Kidney tubule cell (primary cell): ENCODE data around the gene COMMD6.
"Not testable (repeated sequence)": the region's sequence is repeated elsewhere in the genome, so short reads cannot be mapped to it uniquely, and the experiment has no call there.

Source experiments
- DNase-seq: peaks from one replicate; pipeline ENCODE4 v3.0.0-alpha.2; 2018; ENCODE audit warnings: low spot score

The COMMD6 gene

DNA sequence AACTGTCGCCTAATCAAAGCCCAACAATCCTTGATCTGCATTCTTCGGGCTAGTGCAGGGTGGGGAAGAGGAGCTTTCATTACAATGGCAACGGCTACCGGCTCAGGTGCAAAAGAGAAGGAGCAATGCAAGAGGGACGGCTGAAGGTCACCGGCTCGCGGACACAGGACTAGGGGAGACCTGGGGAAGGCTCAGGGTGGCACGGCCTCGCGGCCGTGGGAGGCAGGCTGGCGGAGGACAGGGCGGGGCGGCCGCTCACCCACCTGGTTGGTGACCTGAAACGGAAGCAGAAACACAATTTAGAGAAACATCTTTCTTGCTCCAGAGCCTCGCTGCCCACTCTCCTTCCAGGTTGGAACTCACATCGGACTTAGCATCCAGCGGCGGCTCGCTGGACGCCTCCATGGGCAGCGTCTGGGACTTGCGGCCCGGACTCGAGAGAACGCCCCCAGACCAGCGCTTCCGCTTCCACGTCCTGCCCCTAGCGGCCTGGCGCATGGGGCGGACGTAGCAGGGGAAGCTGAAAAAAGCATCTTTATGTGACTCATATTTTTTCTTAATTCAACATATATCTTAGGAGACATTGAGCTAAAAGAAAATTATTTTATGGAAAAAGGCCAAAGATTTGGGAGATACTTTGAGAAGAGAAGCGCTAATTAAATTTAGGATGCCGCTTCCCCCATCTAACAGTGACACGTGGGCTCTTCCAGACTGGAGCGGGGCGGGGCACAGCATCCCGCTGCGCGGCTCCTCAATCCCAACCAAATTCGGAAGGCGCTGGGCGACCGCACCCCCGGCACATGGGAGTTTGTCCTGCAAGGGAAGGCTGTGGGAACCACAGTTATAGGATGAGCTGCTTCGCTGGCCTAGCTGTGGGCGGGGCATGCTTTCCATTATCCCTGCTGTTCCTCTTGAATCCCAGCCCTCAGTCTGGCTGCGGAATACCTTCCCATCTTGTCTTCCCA is at the start of gene COMMD6:
TSS of gene COMMD6 (minus strand) at position 441 of the 965 bp plus-strand sequence. CDS start at position 405, 36 bp downstream.
- peak; percentile 90 for DNase-seq

DNA sequence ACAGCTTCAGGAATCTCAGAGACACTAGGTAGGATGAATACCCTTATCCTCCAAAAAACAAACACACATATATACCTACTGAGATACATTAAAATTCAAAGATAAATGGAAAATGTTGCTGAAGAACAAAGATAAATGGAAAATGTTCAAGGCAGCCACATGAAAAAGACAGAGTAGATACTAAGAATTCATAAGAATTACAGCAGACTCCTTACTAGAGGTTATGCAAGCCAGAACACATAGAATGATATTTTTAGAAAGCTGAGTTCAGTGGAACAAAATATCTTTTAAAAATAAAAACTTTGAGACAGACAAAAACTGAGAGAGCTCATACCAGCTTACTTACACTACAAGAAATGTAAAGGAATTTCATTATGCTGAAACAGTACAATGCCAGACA is 47.5 kb upstream of the COMMD6 start:
- no peak for DNase-seq

DNA sequence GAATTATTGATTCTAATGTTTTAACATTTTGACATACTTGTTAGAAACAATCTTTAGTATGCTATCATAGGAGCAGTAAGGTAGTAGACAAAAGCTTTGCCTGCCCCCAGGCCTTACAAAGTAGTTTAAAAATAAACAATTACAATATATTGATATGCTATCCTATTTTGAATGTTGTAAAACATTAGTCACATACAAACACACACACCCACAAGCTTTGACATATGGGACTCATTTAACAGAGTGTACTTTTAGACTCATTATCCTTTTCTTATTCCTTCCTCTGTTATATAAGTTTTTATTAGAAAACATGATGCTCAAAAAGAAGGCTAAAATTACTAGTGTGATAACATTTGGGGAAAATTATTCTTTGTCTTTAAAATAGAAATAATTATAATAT is 45.5 kb upstream of the COMMD6 start:
- no peak for DNase-seq

DNA sequence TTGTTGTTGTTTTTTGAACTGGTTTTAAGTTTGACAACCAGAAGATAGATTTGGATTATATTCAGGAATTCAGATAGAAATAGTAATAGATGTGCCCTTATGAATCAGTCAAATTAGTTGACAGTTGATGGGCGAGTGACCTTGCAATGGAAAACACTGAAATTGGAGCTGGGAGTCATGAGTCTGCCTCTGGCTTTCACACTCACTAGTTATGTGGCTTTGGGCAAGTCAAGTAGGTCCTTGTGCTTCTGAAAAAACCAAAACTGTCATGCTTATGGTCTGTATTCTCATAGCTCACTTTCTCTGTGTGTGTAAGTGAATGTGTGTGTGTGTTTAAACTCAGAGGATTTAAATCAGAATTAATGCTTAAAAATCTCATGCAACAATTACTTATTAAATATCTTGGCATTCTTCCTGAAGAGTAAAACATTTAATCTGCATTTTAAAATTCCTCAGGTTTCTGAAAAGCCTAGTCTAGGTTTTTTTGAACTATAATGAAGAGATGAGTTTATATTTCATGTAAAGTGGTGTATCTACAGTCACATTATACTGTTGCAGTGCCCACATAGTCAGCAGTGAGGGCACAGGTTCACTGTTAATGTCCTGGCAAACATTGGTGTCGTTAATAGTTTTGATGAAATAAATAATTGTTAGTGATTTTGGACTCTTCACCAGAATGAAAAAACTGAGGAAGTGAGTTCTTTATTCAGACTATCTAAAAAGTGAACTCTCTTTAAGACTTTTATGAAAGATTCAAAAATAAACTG is 44.4 kb upstream of the COMMD6 start:
- peak; percentile 10 for DNase-seq

DNA sequence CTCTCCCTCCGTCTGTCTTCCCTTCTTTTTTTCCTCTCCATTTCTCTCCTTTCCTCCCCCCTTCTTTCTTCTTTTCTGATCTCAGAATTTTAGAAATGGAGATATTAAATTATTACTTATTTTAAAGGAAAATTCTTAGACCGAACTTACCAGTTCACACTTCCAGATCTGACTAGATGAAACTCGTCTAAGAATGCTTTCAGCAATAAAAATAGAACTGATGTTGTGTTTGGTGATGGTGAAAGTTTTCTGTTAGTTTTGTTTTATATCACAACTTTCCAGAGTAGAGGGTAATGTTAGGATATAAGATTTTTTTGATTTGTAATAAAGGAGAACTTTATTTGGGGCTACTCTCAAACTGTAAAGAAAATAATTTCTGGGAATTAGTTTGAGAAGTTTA is 41.9 kb upstream of the COMMD6 start:
- no peak for DNase-seq

DNA sequence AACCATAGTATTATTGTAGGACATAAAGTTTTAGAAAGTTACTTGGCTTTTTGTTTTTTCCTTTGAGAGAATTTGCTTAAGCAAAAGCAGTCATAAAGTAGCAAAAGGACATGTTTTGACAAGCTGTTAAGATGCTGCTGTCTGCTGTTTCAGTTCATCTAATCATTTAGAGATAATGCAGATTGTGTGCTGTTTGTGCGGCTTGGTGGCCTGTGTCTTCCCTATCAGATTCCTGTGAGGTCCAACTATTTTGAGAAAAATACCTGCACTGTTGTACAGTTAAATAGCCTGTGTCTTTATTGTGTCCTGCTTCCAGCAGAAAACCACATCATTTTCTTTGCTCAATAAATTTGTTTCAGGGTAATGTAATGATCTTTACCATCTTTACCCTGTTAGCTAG is 31.9 kb upstream of the COMMD6 start:
- no peak for DNase-seq

DNA sequence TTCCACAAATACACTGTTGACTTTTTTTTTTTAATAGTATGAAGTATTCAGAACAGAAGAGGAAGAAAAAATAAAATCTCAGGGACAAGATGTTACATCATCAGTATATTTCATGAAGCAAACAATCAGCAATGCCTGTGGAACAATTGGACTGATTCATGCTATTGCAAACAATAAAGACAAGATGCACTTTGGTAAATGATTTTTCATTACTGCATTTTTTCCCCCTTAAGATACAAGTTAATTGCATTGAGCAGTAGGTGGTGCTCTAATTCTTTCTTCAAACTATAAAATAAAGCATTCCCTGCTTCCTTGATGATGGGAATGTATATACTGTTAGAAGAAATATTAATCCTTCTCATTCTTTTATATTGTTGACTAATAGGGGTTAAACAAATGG is 29.0 kb upstream of the COMMD6 start:
- peak; percentile 37 for DNase-seq

DNA sequence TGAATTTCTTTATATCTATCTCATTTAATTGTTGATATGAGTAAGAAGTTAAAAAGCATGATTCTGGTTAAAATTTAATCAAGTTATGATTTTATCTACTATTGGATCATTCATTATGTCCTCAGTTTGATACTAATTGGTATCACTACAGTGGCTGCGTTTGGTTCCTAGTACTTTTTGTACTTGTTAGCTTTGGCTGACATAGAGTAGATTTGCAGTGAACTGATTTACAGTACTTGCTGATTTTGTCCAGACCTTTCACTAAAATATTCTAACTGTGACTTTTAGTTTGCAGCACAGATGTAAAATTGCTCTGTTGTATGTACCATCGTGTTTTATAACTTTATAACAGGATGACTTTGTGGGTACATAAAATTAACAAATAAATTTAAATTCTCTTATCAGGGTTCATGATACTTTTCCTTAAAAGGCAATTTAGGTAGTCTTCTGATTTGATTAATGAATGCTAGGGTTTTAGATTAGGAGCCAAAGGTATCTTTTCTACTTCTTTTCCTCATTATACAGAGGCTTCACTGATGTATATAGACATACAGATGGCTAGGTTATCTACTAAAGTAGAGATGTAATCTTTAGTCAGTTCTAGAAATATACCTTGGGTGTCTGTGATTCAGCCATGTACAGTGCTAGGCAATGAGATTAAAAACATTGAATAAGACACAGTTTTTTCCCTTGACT is 20.7 kb upstream of the COMMD6 start:
- no peak for DNase-seq

DNA sequence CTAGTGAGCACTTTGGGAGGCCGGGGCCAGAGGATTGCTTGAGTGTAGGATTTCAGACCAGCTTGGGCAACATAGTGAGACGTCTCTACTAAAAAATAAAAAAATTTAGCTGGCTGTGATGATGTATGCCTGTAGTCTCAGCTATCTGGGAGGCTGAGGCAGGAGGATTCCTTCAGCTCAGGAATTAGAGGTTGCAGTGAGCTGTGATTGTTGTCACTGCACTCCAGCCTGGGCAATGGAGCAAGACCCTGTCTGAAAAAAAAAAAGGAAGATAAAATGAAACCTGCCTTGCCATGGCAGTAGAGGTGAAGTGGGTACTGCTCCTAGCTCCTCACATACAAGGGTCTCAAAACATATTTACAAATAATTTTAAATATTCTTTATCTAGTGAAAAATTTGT is 19.3 kb upstream of the COMMD6 start:
- no peak for DNase-seq

DNA sequence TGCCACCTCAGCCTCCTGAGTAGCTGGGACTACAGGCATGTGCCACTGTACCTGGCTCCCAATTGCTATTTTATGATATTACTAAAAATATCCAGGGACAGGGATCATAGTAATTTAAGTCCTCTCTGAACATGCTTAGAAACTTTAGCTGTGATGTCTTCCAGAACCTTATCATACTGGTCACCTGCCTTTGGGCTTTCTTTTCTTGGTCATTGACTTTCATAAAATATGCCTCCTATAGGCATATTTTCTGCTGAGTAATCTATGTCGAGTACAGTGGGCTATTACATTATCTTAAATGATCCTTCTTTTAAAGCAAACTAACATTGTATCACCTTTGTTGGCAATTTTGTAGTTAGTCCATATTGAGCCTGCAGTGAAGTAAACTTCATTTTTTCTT is 18.2 kb upstream of the COMMD6 start:
- DNase-seq = no peak

DNA sequence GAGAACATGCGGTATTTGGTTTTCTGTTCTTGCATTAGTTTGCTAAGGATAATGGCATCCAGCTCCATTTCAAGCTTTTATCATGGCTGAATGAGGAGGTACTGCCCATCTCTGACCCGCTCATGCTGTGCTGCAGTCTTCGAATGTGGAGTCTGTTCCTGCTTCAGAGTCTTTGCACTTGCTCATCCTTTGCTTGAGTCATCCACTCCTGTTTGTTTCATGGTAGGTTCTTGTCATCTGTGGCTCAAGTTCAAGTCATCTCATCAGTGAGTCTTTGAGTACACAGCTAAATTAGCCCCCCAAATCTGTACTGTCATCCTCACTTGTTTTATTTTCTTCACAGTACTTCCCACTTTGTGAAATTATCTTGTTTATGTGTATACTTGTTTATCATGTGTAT is 17.3 kb upstream of the COMMD6 start:
- DNase-seq = peak; percentile 51

DNA sequence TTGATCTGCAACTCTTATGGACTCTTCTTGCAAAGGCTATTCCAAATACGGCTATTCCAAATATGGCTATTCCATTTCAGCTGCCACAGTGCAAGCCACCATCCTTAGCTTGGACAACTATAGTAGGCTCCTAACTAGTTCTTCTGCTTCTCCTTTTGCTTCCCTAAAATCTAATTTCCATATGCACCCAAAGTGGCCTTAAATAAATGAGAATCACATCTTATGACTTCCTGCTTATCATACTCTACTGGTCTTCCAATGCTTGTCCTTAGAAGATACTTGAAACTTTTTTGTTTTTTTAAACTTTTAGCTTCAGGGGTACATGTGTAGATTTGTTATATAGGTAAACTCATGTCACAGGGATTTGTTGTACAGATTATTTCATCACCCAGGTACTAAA is 16.8 kb upstream of the COMMD6 start:
- no peak for DNase-seq

DNA sequence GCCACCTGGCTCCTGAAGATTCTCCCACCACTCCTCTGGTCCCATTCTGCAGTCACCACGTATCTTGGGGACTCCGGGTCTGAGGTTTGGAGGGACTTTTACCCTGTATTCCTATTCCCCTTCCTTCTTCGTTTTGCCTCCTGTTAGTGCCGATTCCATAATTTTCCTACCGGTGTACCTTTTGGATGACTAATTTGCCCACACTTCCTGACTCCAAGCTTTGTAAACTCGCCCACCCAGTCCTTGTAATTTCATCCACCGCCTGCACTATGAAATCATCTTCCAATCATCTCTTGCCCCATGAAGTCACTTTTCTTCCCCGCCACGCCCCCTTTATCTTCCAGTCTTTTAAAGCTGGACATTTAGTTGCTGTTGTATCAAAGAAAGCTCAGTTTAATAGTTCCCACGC is 12.5 kb upstream of the COMMD6 start:
- DNase-seq = peak; percentile 85

DNA sequence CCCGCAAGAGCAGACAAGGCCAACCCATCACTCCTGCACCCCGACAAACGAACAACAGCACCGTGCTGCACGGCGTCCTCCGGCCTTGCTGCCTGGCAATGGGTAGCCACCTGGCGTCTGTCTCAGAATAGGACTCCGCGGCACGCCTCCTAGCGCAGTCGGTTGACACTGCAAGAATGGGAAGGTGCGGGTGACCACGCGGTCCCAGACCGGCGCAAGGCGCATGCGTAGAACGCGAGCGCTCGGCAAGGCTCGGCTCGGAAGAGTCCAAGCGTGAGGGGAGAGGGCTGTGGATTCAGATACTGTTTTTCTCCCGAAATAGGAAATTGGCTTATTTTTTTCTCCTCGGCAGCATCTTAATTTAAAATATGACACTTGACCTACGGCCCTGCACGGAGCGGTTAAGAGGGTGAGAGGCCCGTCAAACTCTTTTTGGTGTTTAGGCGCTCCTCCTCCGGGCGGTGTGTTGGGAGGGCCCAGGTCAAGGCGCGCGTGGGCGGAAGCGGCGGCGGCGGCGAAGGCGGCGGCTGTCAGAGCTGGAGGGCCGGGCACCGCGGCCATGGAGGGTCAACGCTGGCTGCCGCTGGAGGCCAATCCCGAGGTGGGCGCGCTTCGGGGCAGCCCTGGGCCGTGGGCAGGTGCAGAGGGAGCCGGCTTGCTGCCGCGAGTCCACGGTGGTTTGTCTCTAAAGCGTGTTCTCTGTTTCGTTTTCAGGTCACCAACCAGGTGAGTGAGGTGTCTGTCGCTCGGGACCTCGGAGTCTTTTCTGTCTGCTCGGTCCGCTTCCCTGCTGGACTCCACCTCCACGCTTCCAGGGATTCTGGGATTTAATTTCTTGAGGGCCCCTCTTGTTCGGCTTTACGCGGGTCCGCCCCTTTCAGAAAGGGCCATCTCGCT is 11.9 kb upstream of the COMMD6 start, which contains the start of gene UCHL3:
TSS of gene UCHL3 (plus strand) at position 530 of the 897 bp plus-strand sequence. CDS start at position 560, 30 bp downstream.
- DNase-seq = peak; percentile 97

DNA sequence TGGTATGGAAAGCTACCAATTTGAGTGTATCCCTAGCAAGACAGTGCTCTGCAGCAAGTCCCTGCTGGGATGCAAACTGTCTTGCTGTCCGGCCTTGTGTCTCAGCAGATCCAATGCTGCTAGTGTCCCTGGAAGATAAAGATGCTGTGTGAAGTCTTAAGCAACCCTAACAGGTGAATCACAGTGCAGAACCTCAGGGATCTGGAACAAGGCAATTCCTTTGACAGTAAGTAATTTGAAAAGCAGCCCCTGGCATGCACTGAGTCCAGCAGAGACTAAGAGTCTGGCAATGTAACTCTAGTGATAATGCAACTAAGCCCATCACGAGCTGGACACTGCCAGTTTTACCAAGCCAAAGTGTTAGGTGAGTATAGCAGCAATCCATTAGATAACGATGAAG is 10.3 kb upstream of the COMMD6 start:
- peak; percentile 32 for DNase-seq

DNA sequence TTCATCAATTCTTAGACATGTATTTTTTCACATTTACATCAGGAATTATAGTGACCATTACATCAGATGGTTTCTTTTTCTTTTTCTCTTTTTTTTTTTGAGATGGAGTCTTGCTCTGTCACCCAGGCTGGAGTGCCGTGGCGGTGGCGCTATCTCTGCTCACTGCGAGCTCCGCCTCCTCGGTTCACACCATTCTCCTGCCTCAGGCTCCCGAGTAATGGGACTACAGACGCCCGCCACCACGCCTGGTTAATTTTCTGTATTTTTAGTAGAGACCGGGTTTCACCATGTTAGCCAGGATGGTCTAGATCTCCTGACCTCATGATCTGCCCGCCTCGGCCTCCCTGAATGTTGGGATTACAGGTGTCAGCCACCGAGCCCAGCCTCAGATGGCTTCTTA is 7.7 kb upstream of the COMMD6 start:
- not testable (repeated sequence) for DNase-seq

DNA sequence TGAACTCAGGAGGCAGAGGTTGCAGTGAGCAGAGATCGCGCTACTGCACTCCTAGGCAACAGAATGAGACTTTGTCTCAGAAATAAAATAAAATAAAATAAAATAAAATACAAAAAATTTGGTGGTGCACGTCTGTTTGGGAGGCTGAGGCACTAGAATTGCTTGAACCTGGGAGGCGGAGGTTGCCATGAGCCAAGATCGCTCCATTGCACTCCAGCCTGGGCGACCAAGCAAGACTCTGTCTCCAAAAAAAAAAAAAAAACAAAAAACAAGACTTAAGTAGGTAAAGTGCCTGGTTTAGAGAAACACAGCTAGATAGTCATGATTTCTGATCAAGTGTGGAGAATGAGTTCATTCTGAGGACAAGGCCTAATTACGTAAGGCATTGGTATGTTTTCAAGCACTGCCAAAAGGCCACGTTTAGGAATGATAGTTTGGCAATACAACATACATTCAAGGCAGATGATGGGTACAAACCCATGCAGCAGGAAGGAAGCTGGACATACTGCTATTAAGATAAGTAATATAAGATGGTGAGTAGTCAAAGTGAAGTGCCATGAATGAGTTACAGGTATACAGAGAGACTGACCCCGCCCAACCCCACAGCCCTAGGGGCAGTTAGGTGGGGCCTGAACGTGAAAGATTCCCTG is 7.2 kb upstream of the COMMD6 start:
- peak; percentile 39 for DNase-seq

DNA sequence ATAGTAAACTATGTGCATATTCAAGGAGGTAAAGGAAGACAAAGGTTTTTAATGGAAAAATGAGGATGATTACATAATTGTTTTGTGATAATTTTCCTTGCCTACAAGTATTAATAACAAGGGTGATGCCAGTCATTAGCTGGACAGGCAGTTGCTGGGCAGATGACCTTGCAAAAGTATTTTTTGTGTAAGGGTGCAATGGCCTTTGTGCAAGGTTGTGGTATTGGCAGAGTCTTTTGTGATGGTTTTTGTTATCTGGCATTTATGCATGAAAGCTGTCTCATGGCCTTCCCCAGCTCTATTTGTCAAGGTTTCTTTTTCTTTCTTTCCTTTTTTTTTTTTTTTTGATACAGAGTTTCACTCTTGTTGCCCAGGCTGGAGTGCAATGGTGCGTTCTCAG is 4.3 kb upstream of the COMMD6 start:
- no peak for DNase-seq

DNA sequence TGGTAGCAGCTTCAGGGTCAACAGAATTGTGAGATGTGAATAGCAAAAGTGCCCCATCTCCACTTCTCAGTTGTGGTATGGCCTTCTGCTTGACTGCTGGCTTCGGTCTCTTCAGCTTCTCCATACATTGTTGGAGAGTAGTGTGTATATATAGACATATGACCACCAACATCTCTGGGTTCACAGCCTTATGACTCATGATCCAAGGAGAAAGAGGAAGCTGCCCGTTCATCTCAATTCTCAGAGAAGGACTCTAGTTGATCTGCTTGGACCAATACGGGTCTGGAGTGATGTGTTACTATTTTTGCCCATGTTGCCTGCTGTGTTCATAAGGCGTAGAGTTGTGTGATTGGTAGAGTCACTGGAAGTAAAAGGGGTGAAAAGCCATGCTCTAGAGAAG is 3.6 kb upstream of the COMMD6 start:
- DNase-seq = no peak

DNA sequence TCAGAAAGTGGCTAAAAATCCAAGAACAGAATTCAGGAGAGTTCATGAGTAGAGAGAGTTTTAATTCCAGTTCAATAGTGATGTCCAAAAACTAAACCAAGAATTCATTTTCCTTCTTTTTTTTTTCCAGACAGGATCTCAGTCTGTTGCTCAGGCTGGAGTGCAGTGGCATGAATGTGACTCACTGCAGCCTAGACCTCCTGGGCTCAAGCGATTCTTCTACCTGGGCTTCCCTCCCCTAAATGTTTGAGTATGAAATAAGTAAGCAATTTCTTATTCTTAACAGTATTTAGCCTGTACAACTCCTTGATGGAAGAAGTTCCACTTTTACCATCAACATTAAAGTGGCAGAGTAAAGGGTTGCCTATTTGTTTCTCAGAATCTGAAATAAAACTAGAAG is 3.8 kb downstream of the COMMD6 start:
- DNase-seq = peak; percentile 61

DNA sequence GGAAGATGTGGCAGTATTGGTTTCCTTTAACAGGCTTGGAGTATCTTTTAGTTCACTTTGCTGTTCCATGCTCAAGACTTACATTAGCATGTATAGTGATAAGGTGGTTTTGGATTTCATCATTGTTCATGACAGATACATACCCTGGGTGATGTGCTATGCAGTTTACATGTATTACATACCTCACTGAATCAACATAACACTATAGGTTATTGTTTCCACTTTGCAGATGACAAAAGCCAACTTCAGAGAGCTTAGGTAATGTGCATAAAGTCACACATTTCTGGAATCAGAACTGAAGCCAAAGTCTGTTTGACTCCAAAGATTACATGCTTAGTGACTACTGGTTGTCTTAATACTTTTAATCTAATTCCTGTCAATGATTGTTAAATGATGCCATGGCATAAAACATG is 7.1 kb downstream of the COMMD6 start:
- DNase-seq = no peak
